GM19463 (cell line): ENCODE measurements around the gene LTB4R2.

ENCODE experiments used
- ATAC-seq: cut with Tn5 transposase; IDR thresholded peaks from one replicate; pipeline ENCODE4 v1.9.1; 2021; ENCODE audit warnings: mild to moderate bottlenecking, moderate library complexity; ENCODE audit not compliant: unreplicated experiment

The LTB4R2 gene

DNA sequence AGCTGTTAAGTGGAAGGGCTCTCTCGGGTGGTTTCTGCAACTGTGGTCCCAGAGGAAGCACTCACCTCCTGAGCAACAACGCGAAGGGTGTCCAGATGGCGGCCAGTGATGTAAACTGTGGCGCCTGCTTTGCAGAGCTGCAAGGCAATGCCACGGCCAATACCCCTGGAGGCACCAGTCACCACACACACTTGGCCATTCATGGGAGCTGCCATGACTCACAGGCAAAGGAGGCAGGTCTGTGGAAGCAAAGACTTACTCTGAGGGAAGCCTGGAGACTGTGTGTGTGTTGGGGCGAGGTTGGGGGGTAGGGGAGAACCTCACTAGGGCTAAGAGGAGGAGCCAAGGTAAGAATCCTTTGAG, 11.1 kb upstream of the LTB4R2 start:
- ATAC-seq = peak; percentile 1

DNA sequence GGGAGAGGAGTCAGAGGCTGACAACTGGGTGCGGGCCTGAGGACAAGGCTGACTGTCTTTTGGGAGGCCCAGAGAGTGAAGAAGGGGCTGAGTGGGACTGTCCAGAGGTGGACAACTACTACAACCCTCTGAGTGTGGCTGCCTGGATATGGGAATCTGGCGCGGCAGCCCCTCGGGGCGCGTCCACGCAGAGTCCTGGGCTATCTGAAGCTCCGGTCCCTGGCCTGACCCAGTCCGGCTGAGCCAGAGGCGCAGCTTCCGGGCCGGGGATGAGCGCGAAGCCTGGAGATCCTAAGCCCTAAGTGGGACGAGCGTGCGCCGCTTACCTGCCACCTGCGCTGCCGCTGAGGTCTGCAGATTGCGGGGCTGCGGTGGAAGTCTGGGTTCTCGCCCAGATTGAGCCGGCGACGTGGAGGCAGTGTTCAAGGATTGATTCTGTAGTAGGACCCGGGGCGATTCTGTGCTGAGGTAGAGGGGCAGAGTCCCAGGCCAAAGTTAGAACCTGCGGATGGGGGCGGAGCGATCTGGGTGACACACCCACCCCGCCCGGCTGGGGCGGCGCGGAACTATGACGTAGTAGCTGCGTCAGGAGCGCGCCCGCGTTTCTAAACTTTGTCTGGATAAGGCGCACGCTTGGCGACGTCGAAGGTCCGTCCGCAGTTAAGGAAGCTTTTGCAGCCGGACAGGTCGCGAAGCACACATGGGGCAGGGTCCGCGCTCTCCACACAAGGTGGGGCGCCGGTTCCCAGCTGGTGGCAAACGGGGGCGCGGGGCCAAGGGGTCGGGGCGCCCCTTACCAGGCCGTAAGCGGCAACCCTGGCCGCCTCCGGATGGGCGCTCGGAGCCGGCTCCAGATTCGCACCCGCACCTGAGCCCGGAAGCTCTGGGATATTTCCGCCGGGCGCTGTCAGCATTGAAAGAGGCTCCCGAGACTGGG, 10.4 kb upstream of the LTB4R2 start, which contains the start of the genes DHRS1 and NOP9:
Gene DHRS1, minus strand, starts transcription at position 526 of the 937 bp plus-strand sequence. CDS start 674 bp downstream, outside the sequence.
Gene NOP9, plus strand, starts transcription at position 596 of the 937 bp plus-strand sequence. Its CDS starts 105 bp downstream, at position 701.
- peak; percentile 59 for ATAC-seq

GRCh38 chr14:24300326-24300980, 9.5 kb upstream of the LTB4R2 start:
- ATAC-seq = no peak

DNA sequence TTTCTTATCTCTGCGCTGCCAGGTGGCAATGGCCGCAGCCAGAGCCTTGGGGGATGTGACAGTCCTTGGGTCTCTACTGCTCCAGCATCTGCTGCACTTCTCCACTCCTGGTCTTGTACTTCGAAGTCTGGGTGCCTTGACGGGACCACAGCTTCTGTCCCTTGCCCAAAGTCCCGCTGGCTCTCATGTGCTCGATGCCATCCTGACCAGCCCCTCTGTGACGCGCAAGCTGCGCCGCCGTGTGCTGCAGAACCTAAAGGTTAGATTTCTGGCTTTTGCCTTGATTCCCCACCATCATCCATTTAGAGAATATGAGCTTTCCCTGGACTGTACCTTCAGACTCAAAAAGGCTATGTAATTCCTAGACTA, 5.9 kb upstream of the LTB4R2 start:
- no peak for ATAC-seq

DNA sequence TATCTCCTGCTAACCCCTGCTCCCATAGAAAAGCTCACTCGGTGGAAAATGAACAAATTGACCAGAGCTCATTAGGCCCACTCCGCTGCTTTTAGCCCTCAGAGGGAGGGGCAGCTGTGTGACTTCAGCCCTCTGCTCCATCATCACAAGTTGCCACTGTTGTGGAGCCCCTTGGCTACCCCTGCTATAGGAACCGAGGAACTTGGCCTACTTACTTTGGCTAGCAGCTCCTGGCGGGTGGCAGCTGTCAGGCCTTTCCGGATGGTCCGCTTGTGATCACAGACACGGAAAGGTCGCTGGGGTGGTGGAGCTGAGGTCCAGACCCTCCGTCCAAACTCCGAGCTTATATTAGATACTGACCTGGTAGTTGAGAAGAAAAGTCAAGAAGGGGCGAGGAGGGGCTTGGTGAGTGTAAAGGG, 2.8 kb upstream of the LTB4R2 start:
- no peak for ATAC-seq

- no peak for ATAC-seq
Measured at GRCh38 chr14:24307575-24308341, 2.2 kb upstream of the LTB4R2 start, which contains the start of gene CIDEB. CIDEB (minus strand) TSS chr14:24307977; CDS start chr14:24307858, 119 bp downstream.

- no peak for ATAC-seq
Measured at GRCh38 chr14:24308342-24309124, 1.4 kb upstream of the LTB4R2 start.

DNA sequence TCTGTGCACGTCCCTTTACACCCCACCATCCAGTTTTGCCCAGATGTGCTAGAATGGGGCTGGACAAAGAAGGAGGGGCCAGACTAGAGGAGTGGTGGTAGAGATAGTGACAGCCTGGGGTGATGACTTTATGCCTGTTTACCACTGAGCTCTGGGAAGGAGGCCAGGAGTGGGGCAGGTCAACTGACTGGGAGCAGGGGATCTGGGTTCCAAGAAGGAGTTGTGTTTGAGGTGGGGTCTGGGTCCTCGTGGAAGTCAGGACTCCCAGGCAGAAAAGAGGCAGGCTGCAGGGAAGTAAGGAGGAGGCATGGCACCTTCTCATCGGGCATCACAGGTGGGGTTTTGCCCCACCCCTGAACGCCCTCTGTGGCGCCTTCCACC, 315 bp downstream of the LTB4R2 start:
- no peak for ATAC-seq

DNA sequence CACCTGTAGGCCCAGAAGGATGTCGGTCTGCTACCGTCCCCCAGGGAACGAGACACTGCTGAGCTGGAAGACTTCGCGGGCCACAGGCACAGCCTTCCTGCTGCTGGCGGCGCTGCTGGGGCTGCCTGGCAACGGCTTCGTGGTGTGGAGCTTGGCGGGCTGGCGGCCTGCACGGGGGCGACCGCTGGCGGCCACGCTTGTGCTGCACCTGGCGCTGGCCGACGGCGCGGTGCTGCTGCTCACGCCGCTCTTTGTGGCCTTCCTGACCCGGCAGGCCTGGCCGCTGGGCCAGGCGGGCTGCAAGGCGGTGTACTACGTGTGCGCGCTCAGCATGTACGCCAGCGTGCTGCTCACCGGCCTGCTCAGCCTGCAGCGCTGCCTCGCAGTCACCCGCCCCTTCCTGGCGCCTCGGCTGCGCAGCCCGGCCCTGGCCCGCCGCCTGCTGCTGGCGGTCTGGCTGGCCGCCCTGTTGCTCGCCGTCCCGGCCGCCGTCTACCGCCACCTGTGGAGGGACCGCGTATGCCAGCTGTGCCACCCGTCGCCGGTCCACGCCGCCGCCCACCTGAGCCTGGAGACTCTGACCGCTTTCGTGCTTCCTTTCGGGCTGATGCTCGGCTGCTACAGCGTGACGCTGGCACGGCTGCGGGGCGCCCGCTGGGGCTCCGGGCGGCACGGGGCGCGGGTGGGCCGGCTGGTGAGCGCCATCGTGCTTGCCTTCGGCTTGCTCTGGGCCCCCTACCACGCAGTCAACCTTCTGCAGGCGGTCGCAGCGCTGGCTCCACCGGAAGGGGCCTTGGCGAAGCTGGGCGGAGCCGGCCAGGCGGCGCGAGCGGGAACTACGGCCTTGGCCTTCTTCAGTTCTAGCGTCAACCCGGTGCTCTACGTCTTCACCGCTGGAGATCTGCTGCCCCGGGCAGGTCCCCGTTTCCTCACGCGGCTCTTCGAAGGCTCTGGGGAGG, 985 bp downstream of the LTB4R2 start, which contains the start of gene LTB4R:
Gene LTB4R, plus strand, starts transcription at position 857 of the 959 bp plus-strand sequence. CDS start 4,150 bp downstream, outside the sequence.
- peak; percentile 59 for ATAC-seq

DNA sequence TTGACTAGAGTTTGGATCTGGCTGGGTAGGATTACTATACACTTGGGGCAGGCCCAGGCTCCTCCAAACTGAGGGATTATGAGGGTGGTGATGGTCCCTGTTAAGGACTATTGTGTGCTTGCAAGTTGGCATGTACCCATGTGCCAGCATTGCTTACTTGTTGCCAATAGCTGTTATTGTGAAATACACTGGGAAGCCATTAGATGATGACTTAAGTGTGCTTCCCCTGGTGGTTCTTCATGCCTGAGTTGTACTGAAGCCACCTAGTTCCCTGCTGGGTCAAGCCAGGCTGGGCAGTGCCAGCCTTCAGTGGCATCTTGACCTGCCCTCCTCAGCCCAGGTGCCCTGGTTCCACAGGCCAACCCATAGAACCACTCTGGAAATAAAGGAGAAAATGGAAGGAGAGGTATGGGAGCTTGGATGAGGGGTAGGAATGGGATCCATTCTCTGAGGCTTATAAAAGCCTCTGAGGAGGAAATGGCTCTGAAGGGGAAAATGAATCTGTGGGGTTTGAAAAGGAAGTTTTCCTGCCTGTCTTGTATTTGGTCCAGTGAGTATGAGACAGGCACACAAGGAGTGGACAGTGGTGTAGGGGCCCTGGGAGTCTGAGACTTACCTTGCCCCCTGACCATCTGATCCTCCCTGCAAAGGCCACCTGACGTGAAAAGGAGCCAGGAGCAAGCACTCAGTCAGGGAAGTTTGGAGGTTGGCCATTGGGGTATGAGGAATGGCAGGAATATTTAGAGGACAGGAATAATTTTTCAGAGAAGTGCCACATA, 2.1 kb downstream of the LTB4R2 start:
- no peak for ATAC-seq

GRCh38 chr14:24312736-24313507, 3.0 kb downstream of the LTB4R2 start:
- no peak for ATAC-seq

- ATAC-seq = no peak
Measured at GRCh38 chr14:24313913-24314312, 4.0 kb downstream of the LTB4R2 start.

GRCh38 chr14:24314377-24315193, 4.6 kb downstream of the LTB4R2 start:
- no peak for ATAC-seq

- no peak for ATAC-seq
Measured at GRCh38 chr14:24315243-24315806, 5.4 kb downstream of the LTB4R2 start.

- ATAC-seq = no peak
Measured at GRCh38 chr14:24315807-24316596, 6.1 kb downstream of the LTB4R2 start.

DNA sequence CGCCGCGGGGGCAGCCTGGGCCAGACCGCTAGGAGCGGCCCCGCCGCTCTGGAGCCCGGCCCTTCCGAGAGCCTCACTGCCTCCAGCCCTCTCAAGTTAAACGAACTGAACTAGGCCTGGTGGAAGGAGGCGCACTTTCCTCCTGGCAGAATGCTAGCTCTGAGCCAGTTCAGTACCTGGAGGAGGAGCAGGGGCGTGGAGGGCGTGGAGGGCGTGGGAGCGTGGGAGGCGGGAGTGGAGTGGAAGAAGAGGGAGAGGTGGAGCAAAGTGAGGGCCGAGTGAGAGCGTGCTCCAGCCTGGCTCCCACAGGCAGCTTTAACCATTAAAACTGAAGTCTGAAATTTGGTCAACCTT, 6.6 kb downstream of the LTB4R2 start:
- no peak for ATAC-seq
